AG04449 (cell line): Measurements from ENCODE around the gene C19orf47.

Experiments used
- CTCF ChIA-PET: fragments of 350-600 bp; formaldehyde crosslinking; extraction: SDS; loops from one replicate; lab custom pipeline; 2021; ENCODE audit warnings: antibody characterized with exemption; lab: Yijun Ruan, JAX
- POLR2A ChIA-PET: fragments of 400-600, 350-600 bp; formaldehyde crosslinking; extraction: SDS; loops from one replicate; lab custom pipeline; 2020; ENCODE audit warnings: antibody characterized with exemption, inconsistent platforms; lab: Yijun Ruan, JAX
- DNase-seq: peaks from one replicate; pipeline ENCODE4 v3.0.0-alpha.2; 2010; ENCODE audit warnings: low read depth, low spot score
- H3K4me3 ChIP-seq: 2 replicates; pipeline ENCODE4 v1.5.1; 2011; ENCODE audit warnings: low read depth, mild to moderate bottlenecking, control low read depth, low read length
- TF ChIP-seq, protein P1 (sequence below): IDR thresholded peaks from one replicate; pipeline ENCODE4 v1.5.1; 2011; ENCODE audit warnings: mild to moderate bottlenecking, moderate library complexity, low read length, control low read depth, inconsistent platforms; ENCODE audit not compliant: insufficient read depth; ENCODE audit errors: missing control alignments

C19orf47 gene

DNA sequence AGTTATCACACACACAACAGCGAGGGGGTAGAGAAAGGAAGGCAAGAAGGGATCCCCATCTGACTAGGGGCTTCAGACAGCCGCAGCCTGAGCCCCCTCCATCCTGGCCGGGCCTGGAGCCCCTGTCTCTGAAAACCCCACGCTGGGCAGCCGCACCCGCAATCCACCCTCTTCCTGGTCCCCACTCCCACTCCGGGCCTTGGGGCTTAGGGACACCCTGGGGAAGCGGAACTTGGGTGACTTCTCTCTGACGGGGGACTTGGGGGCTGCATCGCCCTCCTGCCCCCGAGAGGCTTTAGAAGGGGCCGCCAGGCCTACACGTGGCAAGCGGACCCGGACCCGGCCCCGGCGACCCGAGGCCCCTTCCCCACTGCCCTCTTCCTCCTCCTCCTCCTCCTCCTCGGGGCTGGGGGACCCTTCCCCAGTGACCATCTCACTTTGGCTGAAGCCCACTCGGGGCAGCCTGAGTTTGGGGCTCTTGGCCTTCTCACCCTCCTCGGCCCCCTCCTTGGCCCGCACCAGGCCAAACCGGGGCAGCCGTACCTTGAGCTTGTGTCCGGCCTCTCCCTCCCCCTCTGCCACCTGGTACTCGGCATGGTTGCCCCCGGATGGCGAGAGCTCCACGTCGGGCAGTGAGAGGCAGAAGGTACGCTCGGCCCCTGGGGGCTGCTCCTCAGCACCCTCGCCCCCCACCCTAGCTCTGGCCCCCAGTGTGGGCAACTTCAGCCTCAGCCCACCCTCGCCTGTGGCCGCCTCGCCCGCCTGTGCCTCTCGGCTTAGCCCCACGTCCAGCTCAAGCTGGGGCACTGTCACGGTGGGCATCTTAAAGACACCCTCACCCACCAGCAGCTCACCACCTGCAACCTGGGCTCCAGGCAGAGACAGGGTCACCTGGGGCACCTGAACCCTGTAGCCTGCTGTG is 46.0 kb upstream of the C19orf47 start:
- CTCF ChIA-PET: interaction anchor here (1.6 kb wide), 1 partner anchor 9 kb away, joined by 6 read pairs; no protein-coding TSS in a partner anchor
- POLR2A ChIA-PET: interaction anchor here (0.6 kb wide), 1 partner anchor 208 kb away, joined by 3 read pairs; no protein-coding TSS in a partner anchor
- no peak for DNase-seq
- TF ChIP-seq, protein P1, sequence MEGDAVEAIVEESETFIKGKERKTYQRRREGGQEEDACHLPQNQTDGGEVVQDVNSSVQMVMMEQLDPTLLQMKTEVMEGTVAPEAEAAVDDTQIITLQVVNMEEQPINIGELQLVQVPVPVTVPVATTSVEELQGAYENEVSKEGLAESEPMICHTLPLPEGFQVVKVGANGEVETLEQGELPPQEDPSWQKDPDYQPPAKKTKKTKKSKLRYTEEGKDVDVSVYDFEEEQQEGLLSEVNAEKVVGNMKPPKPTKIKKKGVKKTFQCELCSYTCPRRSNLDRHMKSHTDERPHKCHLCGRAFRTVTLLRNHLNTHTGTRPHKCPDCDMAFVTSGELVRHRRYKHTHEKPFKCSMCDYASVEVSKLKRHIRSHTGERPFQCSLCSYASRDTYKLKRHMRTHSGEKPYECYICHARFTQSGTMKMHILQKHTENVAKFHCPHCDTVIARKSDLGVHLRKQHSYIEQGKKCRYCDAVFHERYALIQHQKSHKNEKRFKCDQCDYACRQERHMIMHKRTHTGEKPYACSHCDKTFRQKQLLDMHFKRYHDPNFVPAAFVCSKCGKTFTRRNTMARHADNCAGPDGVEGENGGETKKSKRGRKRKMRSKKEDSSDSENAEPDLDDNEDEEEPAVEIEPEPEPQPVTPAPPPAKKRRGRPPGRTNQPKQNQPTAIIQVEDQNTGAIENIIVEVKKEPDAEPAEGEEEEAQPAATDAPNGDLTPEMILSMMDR: no peak
- H3K4me3 ChIP-seq: no peak overlapping the region

- ChIA-PET POLR2A (interaction anchor here (0.6 kb wide), 1 partner anchor 209 kb away, joined by 3 read pairs; no protein-coding TSS in a partner anchor), CTCF (no interaction called here)
- no peak for DNase-seq
- TF ChIP-seq, protein P1: peak; percentile 22
- no peak overlapping the region for H3K4me3 ChIP-seq
These were observed 44.8 kb upstream of the C19orf47 start for GRCh38 chr19:40392894-40393517.

GRCh38 chr19:40392123-40392522 is 43.9 kb upstream of the C19orf47 start:
- POLR2A ChIA-PET: no interaction called here
- DNase-seq: no peak

GRCh38 chr19:40390084-40390742 is 42.0 kb upstream of the C19orf47 start, which contains the start of gene HIPK4:
TSS of gene HIPK4 (minus strand) at chr19:40390181. CDS start at chr19:40389902, 279 bp downstream.
- TF ChIP-seq, protein P1: no peak
- no peak within 1 kb of the TSS for H3K4me3 ChIP-seq
- ChIA-PET POLR2A (interaction anchor here (0.7 kb wide), 1 partner anchor 9 kb away, joined by 3 read pairs; no protein-coding TSS in a partner anchor), CTCF (no interaction called here)
- DNase-seq: no peak

More at GRCh38 chr19:40392123-40392522, 43.9 kb upstream of the C19orf47 start:
- TF ChIP-seq, protein P1: no peak
- CTCF ChIA-PET: no interaction called here
- no peak overlapping the region for H3K4me3 ChIP-seq

DNA sequence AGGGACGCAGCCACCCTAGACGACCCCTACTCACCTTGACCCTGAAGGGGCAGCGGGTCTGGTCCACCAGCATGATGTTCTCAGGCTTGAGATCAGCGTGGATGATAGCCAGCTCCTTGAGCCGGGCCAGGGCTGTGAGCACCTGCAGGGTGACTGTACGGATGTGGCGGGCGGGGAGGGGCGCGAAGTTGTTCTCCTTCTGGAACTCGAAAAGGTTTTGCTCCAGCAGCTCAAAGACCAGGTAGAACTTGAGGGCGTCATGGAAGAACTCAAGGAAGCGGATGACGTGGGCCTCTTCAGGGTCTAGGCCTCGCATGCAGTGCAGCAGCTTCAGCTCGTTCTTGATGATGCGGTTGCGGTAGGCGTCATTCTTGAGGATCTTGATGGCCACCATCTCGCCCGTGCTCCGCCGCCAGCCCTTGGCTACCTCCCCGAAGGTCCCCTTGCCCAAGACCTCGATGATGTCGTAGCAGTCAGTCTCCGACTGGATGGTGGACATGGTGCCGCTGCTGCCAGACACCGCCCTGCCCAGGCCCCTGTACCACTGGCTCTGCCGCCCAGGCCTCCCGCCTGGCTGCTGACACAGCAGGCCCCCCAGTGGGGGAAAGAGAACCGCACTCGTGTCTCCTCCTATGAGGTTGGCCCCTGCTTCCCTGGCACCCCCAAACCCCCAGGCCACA is 41.3 kb upstream of the C19orf47 start:
- POLR2A ChIA-PET: interaction anchor here (0.6 kb wide), 1 partner anchor 76 kb away, joined by 4 read pairs; no protein-coding TSS in a partner anchor
- CTCF ChIA-PET: interaction anchor here (0.9 kb wide), 1 partner anchor 10 kb away, joined by 3 read pairs; no protein-coding TSS in a partner anchor
- TF ChIP-seq, protein P1: no peak
- DNase-seq: no peak
- no peak overlapping the region for H3K4me3 ChIP-seq
